GM21360 (cell line): ENCODE data around the gene MFSD2A.
"Not testable (repeated sequence)": the region's sequence is repeated elsewhere in the genome, so short reads cannot be mapped to it uniquely, and the experiment has no call there.

ENCODE experiments used
- ATAC-seq: cut with Tn5 transposase; IDR thresholded peaks from one replicate; pipeline ENCODE4 v1.9.1; 2021; ENCODE audit warnings: mild to moderate bottlenecking, moderate library complexity; ENCODE audit not compliant: unreplicated experiment

The MFSD2A gene

DNA sequence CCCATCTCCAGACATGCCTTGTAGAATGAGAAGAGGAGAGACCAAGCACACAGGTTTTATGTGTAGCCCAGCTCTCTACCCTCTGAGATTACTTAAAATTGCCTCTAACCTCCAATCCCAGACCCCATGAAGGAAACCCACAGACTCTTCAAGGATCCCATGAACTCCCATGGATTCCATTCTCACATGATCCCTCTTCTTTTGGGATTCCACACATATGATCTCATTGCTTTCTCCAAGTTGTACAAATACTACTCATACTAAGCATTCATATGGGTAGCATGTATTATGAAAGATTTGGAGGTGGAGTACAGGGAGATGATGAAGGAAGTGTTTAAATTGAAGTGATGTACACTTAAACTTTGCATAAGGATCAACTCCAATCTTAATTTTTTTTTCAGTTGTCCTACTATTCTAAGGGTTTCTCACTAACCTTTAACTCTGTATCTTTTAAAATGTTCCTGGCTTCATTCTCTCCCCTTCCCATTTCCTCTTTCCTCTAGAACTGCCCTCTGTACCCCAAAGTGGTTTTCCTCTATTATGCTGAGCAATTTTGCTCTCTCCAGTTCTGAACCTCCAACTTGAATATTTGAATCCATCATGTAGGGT, 41.6 kb downstream of the MFSD2A start:
- ATAC-seq, result no peak

DNA sequence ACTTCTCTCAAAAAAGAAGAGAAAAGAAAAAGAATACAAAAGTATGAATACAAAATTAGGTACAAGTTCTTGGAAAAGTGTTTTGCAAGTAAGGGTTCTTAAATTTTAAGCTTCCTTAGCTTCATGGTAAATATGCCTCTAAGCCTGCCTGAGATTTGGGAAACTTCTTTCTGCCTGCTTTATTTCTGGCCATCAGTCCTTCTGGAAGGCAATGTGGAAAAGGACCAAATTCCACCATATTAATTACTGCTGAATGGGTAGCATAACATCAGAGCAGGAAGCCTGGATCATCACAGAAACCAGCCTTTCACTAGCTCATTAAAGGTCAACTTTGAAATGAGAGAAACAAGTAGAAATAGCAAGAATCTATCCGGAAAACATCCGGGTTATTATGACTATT, 46.5 kb downstream of the MFSD2A start:
- no peak for ATAC-seq

DNA sequence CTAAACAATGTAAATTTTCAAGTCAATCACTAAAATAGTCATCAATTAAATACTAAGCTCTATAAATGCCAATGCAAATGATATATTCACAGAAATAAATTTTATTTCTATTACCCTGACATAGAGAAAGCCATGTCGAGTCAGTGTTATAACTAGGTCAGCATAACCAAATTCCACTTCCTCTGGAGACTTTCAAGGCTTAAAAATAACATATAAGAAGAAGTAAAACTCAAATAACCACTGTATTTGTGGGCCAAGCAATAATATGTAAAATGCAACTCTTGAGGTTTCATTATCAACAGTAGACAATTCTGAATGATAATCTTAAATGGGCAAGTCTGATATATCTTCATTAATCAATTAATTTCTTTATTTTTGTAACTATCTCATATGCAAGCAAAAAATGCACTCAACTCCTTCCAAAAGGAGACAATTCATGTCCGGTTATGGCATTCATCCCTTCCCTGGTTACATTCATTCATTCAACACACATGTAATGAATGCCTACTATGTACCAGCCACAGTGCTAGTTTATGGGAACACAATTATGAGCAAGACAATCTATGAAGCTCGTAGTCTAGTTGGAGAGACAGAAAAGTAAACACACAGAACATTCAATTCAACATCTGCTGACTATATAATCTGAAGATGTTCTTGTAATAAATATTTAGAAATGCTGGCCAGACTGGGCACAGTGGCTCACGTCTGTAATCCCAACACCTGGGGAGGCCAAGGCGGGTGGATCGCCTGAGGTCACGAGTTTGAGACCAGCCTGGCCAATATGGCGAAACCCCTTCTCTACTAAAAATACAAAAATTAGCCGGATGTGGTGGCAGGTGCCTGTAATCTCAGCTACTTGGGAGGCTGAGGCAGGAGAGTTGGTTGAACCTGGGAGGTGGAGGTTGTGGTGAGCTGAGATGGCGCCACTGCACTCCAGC, 48.5 kb downstream of the MFSD2A start:
- ATAC-seq, result no peak

DNA sequence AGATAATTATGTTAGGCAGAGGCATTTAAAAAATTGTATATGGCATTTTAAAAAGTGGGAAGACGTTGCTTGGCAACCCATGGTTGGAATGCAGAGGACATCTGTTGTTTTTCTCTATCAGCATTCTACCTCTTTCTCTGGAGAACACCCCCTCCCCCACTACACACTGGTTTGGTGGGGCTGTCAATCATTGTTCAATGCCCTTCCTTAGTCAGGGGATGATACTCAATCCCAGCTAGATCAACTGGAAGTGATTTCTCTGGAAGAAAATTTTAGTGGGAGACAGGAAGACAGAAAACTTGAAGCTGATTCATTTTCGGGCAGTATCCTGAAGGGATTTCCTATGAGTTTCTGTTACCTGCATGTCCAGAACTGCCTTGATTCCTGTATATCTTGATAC, 49.9 kb downstream of the MFSD2A start:
- no peak for ATAC-seq

DNA sequence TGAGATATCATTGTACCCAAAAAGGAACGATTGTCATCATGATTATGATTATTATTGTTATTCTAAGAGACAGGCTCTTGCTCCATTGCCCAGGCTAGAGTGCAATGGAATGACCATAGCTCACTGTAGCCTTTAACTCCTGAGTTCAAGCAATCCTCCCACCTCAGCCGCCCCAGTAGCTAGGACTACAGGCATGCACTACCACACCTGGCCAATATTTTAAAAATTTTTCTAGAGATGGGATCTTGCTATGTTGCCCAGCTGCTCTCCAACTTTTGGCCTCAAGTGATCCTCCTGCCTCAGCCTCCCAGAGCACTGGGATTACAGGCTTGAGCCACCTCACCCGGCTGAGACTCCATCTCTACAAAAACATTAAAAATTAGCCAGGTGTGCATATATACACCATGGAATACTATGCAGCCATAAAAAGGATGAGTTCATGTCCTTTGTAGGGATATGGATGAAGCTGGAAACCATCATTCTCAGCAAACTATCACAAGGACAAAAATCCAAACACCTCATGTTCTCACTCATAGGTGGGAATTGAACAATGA, 52.6 kb downstream of the MFSD2A start:
- not testable (repeated sequence) for ATAC-seq

DNA sequence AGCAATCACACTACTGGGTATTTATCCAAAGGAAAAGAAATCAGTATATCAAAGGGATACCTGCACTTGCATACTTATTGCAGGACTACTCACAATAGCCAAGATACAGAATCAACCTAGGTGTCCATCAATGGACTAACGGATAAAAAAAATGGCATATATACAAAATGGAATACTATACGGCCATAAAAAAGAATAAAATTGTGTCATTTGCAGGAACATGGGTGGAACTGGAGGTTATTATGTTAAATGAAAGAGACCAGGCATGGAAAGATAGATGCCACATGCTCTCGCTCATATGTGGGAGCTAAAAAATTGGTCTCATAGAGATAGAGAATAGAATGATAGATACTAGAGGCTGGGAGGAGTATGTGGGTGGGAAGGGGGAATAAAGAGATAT, 56.3 kb downstream of the MFSD2A start:
- no peak for ATAC-seq

DNA sequence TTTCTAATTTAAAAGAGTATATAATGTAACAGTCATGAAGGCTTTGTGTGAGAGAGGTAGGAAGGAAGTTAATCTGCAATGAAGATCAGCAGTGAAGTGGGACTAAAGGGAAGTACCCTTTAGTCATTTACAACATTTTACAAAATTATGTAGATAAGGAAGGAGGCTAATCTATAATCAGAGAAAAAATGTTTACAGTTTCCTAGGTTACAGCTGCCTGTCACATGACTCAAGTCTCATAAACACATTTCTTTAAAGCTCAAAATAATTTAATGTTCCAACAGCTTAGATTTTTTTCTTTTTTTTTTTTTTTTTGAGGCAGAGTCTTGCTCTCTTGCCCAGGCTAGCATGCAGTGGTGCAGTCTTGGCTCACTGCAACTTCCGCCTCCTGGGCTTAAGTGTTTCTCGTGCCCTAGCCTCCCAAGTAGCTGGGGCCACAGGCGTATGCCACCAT, 59.3 kb downstream of the MFSD2A start:
- ATAC-seq, result no peak

DNA sequence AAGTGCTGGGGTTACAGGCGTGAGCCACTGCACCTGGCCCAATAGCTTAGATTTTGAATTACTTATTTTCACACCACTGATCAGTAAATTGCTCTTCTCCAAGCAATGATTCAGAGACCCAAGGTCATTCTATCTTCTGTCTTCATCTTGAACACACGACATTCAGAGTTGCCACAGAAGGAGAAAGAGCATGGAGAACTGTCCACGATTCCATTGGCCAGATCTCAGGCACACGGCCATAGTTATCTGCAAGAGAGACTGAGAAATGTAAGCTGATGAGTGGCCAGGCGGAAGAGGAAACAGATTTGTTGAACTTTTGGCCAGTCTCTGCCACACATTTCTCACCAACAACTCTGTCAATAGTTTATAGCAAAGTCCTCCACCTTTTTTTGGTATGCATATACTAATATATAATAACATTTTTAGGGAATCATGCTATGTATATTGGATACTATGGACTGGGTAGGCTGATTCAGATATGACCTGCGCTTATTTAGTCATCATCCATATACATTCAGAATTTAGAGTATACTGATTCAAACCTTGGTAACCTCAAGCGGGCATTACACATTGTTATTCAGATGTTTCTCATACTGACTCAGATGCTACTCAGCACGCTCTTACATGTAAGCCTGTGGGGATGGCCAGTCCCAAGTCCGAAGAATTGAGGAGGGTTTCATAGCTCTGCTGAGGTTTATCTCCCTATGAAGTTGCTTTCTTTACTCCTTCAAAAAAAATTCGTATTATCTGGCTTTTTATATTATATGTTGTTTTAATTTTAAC, 60.1 kb downstream of the MFSD2A start:
- ATAC-seq, result no peak

DNA sequence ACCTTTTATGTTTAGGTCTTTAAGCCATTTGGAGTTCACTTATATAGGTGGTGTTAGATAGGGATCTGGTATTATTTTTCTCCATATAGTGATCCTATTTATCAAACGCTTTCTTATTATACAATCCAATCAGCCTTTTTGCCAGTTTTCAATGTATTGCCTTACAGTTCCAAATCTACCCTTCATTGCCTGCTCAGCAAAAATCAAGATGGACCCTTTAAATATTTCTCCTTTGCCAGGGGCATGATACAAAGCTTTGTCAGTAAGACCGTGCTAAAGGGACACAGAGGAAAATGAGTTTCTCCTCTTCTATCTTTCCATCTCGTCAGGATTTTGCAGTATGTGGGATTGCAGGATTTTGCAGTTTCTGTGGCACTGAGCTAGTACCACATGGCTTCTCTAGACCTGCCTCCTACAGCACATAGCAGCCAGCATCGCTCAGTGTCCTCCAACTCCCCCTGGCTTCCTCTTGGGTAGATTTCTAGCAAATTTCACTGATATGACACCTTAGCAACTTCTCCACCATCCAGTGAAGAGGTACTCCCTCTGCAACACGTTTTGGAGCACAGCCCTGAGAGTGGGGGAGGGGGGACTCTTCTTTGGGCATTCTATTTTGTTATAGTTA, 63.1 kb downstream of the MFSD2A start:
- ATAC-seq, result no peak
